Endothelial cell of umbilical vein (primary cell): ENCODE measurements around the gene OR1N2.
"Not testable (repeated sequence)": the region's sequence is repeated elsewhere in the genome, so short reads cannot be mapped to it uniquely, and the experiment has no call there.

Experiments
- CTCF ChIP-seq, 2 donors: IDR thresholded peaks; 1 replicate in 1 of 2; 2 replicates in 1 of 2; pipeline ENCODE4 v1.5.1; 2011; ENCODE audit warnings: low read length in 2 of 2, mild to moderate bottlenecking in 2 of 2, moderate library complexity in 2 of 2, control low read depth in 1 of 2, inconsistent platforms in 1 of 2, low read depth in 1 of 2; ENCODE audit not compliant: insufficient read depth in 1 of 2; ENCODE audit errors: extremely low read depth in 1 of 2
- EZH2 ChIP-seq: IDR thresholded peaks from 2 replicates; pipeline ENCODE4 v1.6.1; 2012; ENCODE audit warnings: borderline replicate concordance, low read depth, mild to moderate bottlenecking, moderate library complexity, low read length, inconsistent platforms; ENCODE audit not compliant: severe bottlenecking
- MYC ChIP-seq: IDR thresholded peaks from one replicate; pipeline ENCODE4 v1.6.1; 2011; ENCODE audit warnings: mild to moderate bottlenecking, low read depth, low read length
- POLR2A ChIP-seq: IDR thresholded peaks from 2 replicates; pipeline ENCODE4 v1.6.1; 2012; ENCODE audit warnings: low read depth, mild to moderate bottlenecking, control low read depth, low read length
- POLR2AphosphoS5 ChIP-seq: IDR thresholded peaks from 2 replicates; pipeline ENCODE4 v1.6.1; 2012; ENCODE audit warnings: low read depth, mild to moderate bottlenecking, control low read depth, low read length, moderate library complexity; ENCODE audit not compliant: insufficient read depth

- not testable (repeated sequence) for TF ChIP-seq CTCF (IDR thresholded peaks at IDR 0.05; ENCODE audit: extremely low read depth in 1 of 2, insufficient read depth in 1 of 2, low read depth in 1 of 2, low read length in 2 of 2); POLR2AphosphoS5; EZH2; POLR2A; MYC
Measured at GRCh38 chr9:122583284-122583683, 30.4 kb downstream of the OR1N2 start, which contains the start of gene OR1L8.
